CD4-positive, alpha-beta T cell treated with Interleukin-21 for 1 hour (primary cell): ENCODE measurements around the gene TXNL4A.

Source experiments
- DNase-seq: peaks from one replicate; pipeline ENCODE4 v3.0.0-alpha.2; 2020

The TXNL4A gene

GRCh38 chr18:79962835-79963657, 25.3 kb downstream of the TXNL4A start:
- peak; percentile 74 for DNase-seq

GRCh38 chr18:79962311-79962710, 26.1 kb downstream of the TXNL4A start:
- no peak for DNase-seq

GRCh38 chr18:79961527-79962291, 26.7 kb downstream of the TXNL4A start:
- no peak for DNase-seq

GRCh38 chr18:79960921-79961526, 27.3 kb downstream of the TXNL4A start:
- no peak for DNase-seq

- DNase-seq, result peak; percentile 34
Measured at GRCh38 chr18:79960161-79960801, 28.1 kb downstream of the TXNL4A start.

GRCh38 chr18:79958981-79959380, 29.4 kb downstream of the TXNL4A start:
- no peak for DNase-seq

- DNase-seq, result no peak
Measured at GRCh38 chr18:79956276-79956675, 32.1 kb downstream of the TXNL4A start.

- DNase-seq, result no peak
Measured at GRCh38 chr18:79955302-79956075, 32.9 kb downstream of the TXNL4A start.

GRCh38 chr18:79954791-79955190, 33.6 kb downstream of the TXNL4A start:
- no peak for DNase-seq

GRCh38 chr18:79953971-79954651, 34.3 kb downstream of the TXNL4A start:
- no peak for DNase-seq

- DNase-seq, result no peak
Measured at GRCh38 chr18:79952996-79953559, 35.3 kb downstream of the TXNL4A start.

- no peak for DNase-seq
Measured at GRCh38 chr18:79952456-79952995, 35.8 kb downstream of the TXNL4A start.

- DNase-seq, result peak; percentile 95
Measured at GRCh38 chr18:79951545-79952455, 36.6 kb downstream of the TXNL4A start, which contains the start of gene SLC66A2. TSS of gene SLC66A2 (minus strand) at chr18:79951653. CDS start at chr18:79950926, 727 bp downstream.

GRCh38 chr18:79950515-79951341, 37.6 kb downstream of the TXNL4A start:
- no peak for DNase-seq

GRCh38 chr18:79949697-79950487, 38.5 kb downstream of the TXNL4A start:
- DNase-seq, result no peak

- no peak for DNase-seq
Measured at GRCh38 chr18:79948719-79949411, 39.5 kb downstream of the TXNL4A start.

- DNase-seq, result no peak
Measured at GRCh38 chr18:79947881-79948610, 40.3 kb downstream of the TXNL4A start.
